ENCODE measurements around the gene PLCL1.

PLCL1 gene

DNA sequence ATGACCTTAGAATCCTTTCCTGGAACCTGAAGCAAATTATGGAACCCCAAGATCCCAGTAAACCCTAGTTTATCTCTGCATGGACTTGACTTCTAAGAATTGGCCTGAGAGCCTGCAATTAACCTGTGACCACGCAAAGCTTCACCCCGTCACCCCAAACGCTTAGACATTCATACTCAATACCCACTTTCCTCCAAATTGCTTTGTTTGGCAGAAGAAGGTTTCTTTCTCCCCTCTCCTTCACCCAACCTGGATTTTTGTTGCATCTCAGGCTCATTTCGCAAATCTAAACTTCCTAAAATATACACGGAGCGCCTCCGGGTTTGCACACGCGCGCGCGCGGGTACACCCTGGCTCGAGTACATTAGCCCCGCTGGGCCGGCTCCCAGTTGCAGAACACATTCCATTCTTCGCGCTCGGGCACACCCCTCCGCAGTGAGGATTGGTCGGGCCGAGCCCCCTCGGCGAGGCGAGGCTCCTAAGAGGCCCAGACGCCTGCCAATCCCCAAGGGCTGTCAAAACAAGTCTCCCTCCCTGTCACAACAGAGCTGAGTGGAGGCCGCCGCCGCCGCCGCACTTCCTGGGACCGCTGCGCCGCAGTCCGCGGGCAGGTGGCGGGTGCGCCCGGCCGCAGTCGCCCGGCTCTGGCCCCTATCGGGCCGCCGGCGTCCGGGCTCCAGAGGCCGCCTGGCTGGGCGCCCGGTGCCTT is at the start of gene PLCL1:
Gene PLCL1 (plus strand): TSS at position 545 of the 709 bp plus-strand sequence.
- peak; percentile 88 for DNase-seq

DNA sequence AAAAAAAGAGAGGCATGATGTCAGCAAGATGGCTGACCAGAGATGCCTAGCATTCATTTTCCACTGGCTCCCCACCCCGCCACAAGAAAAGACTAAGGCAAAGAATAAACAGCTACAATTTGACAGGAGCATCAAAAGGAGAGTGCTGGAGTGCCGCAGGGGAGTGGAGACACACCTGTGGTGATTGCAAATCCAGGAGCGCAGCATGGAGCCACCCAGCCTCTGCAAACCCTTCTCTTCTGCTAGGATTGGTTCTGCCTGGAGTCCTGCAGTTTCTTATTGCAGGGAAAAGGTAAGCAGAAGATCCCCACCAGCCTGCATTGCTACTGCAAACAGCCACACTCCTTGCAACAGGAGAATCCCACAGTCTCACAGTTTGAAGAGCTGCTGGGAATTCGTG is 45.4 kb upstream of the PLCL1 start:
- no peak for DNase-seq

DNA sequence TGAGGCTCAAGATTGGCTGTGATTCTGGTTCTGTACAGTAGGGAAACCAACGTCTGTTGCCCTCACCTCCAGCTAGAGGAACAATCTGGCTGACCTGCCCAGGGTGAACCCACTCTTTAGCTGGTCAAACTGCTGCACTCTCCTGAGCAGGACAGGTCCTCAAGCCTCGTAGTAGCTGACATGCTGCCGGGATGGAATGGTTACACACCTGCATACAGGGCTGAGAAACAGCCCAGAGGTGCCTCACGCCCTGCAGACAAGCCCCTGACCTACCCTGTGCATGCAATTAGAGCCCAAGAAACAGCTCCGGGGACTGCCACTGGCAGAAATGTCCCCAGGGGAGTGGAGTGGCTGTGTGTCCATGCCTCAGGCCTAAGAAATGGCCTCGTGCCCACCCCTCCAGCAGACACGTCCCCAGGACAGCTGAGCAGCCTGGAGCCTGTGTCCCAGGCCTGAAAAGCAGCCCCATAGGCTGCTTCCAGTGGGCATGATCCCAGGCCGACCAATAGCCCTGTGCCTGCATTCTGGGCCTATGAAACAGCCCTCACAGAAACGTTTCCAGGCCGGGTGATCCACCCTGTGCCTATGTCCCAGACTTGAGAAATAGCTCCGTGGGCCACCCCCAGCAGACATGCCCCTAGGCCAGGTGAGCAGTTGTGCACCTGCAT is 44.6 kb upstream of the PLCL1 start:
- no peak for DNase-seq

DNA sequence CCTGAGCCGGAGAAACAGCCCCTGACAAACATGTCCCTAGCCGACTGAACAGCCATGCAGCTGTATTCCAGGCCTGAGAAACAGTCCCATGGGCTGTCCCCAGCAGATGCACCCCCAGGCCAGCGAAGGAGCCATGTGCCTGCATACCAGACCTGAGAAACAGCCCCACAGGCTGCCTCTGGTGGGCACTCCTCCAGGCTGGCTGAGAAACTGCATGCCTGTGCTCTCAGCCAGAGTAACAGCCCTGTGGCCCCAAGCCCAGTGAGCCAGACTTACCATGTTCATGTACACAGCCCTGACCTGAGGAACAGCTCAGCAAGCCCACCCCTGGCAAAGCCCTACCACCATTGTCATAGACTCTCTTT is 44.1 kb upstream of the PLCL1 start:
- DNase-seq: no peak

GRCh38 chr2:197777823-197778407 is 26.5 kb upstream of the PLCL1 start:
- peak; percentile 28 for DNase-seq

DNA sequence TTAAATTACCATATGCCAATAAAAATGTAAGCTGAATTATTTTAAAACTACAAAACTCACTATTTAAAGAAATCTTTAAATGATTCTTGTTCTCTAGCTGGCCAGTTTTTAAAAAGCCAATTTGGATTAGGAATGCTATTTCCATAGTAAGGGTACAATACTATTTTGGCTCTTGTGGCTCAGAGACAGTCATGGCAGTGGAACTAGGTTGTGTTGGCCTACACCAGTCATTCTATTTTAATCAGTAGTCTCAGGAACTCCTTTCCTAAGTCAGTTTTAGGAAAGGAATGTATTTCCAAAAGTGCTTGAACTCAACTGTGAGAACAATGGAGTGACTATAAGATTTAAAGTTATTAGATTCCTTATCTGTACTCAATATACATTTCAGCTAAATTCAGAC is 25.1 kb upstream of the PLCL1 start:
- no peak for DNase-seq

GRCh38 chr2:197782126-197782525 is 22.3 kb upstream of the PLCL1 start:
- no peak for DNase-seq

DNA sequence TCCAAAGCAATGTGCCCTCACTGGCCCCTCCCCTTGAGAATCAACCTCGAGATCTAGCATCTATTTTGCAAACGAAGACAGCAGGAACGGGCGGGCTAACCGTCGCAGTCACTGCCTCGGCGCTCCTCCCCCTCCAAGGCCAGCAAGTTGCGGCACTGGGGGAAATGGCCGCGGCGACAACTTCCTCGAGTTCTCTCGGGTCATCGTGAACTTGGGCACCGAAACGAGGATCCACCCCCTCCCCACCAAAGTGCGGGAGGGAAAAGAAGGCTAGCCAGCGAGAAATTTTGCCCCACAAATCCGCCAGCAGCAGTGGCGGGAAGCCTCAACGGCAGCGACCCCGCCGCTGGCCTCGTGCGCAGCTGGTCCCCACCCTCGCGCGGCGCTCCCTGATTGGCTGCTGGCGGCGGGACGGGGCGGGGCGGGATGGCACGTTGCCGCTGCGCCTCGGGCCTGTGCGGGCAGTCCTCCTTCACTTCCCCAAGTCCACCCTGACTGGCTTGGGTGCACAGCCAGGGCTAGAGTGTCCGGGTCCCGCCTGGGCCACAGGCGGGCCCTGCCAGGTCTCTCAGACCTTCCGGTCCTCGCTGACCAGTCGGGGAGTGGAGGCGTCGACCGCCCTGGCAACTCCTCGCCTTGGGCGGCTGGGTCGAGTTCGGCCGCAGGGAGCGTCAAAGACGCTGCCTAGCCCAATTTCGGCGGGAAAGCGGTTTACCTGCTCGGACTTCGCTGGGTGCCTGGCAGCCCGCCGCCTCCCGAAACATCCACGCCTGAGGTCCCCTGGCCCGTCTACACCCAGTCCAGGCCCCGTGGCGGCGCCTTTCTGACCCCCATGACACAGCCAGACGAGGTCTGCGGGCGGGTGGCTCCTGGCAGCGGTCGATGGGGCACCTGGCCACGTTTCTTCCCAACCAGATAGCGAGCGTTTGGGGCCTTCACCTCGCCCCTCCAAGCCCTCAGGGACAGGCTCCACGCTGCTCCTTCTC is 19.1 kb upstream of the PLCL1 start, which contains the start of gene BOLL:
Gene BOLL (minus strand): TSS at position 364 of the 986 bp plus-strand sequence. CDS start 3,469 bp downstream, outside the sequence.
- DNase-seq: no peak

DNA sequence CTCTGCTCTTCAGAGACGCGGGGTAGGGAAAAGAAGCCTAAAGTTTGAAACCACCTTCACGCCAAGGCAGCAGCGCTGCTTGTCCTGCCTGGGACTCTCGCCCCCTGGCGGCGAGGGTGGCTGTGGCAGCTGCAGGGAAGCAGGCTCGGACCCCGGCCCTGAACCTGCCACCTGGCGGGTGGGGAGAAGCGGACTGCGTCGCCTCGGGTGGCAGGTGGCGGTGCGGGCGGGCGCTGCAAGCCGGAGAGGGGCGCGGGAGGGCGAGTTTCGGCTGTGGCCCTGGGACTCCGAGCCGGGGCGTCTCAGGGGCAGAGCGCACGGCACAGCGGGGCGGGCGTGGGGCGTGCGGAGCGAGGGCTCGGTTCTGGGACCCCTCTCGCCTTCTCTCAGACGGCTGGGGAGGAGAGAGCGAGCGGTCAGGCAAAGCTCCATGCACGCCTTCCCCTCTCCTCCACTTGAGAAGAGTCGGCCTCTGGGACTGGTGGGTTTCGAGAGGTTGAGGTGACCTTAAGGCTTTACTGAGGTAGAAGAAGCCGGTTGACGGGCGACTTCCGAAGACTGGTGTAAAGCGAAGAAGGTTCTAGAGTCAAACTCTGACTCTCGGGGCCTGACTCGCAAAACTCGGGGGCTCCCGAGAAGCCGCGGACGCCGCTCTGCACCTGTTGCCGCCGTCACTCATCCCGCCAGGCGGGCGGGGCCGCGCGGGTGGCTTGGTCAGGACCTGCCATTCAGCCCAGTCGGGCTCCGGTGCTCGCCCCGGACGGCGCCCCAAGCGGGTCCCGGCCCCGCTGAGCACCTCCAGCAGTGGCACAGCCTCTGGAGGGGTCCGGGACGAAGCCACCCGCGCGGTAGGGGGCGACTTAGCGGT is 18.1 kb upstream of the PLCL1 start:
- no peak for DNase-seq

DNA sequence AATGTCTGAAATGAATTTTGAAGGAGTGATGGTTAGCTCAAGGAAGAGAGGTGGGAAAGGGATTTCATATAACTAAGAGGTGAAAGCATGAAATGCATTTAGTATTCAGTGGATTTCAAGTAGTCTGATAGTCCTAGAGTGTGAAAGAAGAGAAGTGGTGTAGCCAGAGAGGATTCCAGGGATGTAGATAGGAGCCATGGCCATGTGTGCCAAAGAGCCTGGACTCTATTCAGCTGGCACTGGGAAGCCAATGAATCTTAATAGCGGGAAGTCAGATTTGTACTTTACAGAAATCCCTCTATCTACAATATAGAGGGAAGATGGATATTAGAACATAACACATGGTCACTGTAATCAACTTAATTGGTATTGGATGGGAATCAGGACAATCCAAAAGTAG is 10.9 kb upstream of the PLCL1 start:
- no peak for DNase-seq

GRCh38 chr2:197795277-197795676 is 9.1 kb upstream of the PLCL1 start:
- no peak for DNase-seq

GRCh38 chr2:197798187-197798586 is 6.2 kb upstream of the PLCL1 start:
- DNase-seq: no peak

- DNase-seq: no peak
Measured at GRCh38 chr2:197799068-197799467, 5.3 kb upstream of the PLCL1 start.

DNA sequence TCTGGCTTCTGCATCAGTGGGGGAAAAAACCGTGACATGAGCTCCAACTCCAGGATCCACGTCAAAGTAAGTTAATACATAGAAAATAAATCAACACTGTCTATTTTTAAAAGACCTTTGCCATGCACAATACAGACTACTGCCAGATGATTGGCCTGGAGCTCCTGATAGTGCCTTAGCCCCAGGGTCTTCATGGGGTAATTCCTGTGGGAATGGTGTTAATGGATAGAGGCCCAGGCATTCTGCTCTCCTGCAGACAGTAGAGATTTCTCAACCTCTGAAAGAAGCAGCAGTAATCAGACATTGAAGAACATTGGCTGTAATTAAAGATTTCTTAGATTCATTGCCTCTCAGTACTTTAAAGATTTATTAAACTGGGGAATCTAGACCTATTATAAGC is 4.3 kb upstream of the PLCL1 start:
- no peak for DNase-seq

DNA sequence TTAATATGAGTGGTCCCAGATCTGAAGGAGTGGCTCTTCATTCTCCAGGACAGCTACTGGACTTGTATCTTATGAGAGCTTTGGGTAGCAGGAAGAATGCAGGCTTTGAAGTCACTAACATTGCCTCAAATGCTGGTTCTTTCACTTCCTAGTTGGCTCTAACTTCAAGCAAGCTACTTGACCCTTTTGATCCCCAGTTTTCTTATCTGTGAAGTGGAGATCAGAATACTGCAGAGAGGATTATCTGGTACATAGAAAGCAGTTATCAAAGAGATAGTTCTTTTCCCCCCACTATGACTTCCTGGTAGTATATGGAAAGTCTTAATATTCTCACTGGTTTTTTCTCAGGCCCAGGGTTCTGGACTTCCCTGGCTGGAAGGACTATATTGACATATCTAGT is 3.4 kb upstream of the PLCL1 start:
- DNase-seq: no peak

GRCh38 chr2:197803033-197803444 is 1.4 kb upstream of the PLCL1 start:
- DNase-seq: peak; percentile 57

DNA sequence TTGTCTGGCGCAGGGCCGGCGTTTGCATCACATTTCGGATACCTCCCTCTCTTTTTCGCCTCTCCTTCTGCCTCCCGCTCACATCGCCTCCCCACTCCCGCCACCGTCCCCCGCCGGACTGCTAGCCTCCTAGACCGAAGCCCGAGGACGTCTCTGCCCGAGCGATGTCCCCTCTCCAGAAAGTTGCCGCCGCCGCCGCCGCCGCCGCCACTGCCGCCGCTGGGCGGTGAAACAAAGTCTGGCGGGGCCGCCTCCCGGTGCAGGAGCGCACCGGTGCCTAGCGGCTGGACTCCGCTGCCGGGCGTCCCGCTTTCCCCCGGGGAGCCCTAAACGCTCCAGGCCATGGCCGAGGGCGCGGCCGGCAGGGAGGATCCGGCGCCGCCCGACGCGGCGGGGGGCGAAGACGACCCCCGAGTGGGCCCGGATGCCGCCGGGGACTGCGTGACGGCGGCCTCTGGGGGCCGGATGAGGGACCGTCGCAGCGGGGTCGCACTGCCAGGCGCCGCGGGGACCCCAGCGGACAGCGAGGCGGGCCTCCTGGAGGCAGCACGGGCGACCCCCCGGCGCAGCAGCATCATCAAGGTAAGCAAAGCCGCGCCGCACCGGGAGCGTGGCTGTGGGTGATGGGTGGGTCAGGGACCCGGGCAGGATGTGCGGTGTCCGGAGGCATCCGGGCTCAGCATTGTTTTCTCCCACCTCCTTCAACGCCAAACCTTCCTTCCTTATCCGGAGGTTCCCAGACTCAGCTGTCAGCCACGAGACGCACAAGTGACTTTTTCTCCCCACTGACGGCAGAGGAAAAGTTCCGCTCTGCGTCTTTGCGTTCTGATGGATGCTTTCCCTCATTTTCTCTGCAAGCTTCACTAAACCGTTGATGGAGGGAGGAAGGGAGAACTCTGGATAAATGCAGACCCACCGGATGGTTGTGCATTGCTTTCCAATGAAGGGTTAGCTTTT is 643 bp downstream of the PLCL1 start:
- DNase-seq: peak; percentile 34

DNA sequence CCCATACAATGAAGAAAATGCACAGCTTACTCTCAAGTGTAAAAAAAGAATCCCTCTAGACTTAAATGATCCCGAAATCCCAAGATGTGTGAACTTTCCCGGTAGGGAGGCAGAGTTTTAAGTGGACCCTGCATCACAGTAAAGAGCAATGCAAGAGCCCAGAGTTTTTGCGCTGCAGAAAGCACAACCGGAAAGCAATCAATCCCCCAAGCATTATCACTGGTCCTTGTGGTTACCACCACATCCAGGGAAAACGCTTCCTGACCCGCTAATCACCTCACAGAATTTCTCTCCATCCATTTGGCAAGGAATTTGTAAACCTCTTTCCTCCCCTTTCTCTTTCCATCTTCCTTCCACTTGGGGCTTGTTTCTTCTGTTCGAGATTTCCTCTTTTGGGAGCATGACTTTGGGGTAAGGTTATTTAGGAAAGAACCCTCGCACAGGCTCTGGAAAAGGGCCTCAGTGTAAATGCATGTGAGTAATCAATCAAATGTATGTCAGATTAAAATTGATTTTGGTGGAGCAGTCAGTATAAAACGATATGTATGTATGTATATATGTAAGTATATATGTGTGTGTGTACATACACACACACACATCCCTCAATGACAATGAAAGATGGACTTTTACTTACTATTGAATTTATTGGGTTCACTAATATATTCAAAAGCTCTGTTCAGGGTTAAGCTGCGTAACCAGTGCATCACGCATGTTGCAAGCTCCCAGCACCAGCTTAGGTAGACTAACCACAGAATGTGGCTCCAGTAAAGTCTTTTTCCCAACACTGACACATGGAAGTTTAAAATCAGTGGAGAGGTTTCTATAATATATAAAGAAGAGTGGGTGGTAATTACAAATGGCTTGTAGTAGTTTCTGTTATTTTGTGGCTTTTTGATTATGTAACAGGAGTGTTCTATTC is 1.6 kb downstream of the PLCL1 start:
- no peak for DNase-seq

GRCh38 chr2:197809064-197809463 is 4.7 kb downstream of the PLCL1 start:
- no peak for DNase-seq

DNA sequence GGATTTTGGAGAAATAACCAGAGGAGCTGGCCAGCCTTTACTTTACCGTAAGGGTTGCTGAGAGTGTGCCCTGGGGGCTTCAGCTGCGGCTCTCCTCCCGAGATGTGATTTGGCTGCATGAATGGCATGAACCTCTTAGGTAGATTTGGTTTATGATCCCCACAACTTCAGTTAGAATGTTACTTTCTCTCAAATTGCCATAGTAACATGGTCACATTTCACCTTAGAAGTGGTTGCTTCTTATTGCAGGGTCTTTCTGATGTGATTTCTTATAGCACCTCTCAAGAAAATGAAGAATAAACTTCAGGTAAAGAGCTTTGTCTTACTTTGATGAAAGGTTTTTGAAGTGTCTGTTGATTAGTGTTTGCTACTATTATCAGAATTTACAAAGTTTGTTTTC is 5.6 kb downstream of the PLCL1 start:
- no peak for DNase-seq
